HEK293 (cell line): ENCODE data around the gene USP2.

Experiments
- CTCF ChIA-PET: fragments of 350-600 bp; formaldehyde crosslinking; extraction: SDS; loops from one replicate; lab custom pipeline; 2021; ENCODE audit warnings: antibody characterized with exemption; lab: Yijun Ruan, JAX
- POLR2A ChIA-PET: fragments of 300-600 bp; formaldehyde crosslinking; extraction: SDS; loops from one replicate; lab custom pipeline; 2020; ENCODE audit warnings: antibody characterized with exemption, inconsistent platforms; lab: Yijun Ruan, JAX
- H3K27ac ChIP-seq: fragments of 200-500 bp; sonication (Bioruptor generic); 2 replicates; pipeline ENCODE4 v1.5.1; 2014; ENCODE audit warnings: low read depth, low read length, control low read depth, inconsistent platforms; ENCODE audit errors: extremely low read depth
- H3K36me3 ChIP-seq, 2 experiments: fragments of 200-500 bp in 1 of 2; sonication (Bioruptor generic) in 1 of 2; 1 replicate in 1 of 2; 2 replicates in 1 of 2; pipeline ENCODE4 v1.5.1; 2014 to 2017; ENCODE audit warnings: inconsistent platforms in 2 of 2, low read length in 2 of 2; ENCODE audit not compliant: control insufficient read depth in 2 of 2, insufficient read depth in 1 of 2
- H3K4me1 ChIP-seq: fragments of 200-500 bp; sonication (Bioruptor generic); 2 replicates; pipeline ENCODE4 v1.5.1; 2014; ENCODE audit warnings: mild to moderate bottlenecking, low read length, inconsistent platforms; ENCODE audit not compliant: control insufficient read depth, insufficient read depth
- H3K4me3 ChIP-seq: 2 replicates; pipeline ENCODE4 v1.5.1; 2011; ENCODE audit warnings: low read depth, mild to moderate bottlenecking, control low read depth, low read length, moderate library complexity
- H3K9me3 ChIP-seq: fragments of 200-500 bp; sonication (Bioruptor generic); 2 replicates; pipeline ENCODE4 v1.5.1; 2014; ENCODE audit warnings: low read depth, low read length, inconsistent platforms; ENCODE audit not compliant: control insufficient read depth, insufficient read depth
- HOXD13 ChIP-seq: sonication (generic); formaldehyde crosslinking; IDR thresholded peaks from 2 replicates; pipeline ENCODE4 v1.8.0; 2022; ENCODE audit warnings: missing genetic modification reagents, borderline replicate concordance
- OVOL3 ChIP-seq: fragments of 450-650 bp; formaldehyde crosslinking; IDR thresholded peaks from 2 replicates; pipeline ENCODE4 v1.5.1; 2016; ENCODE audit warnings: missing biosample characterization, missing genetic modification characterization
- REST ChIP-seq: fragments of 450-650 bp; formaldehyde crosslinking; IDR thresholded peaks from 2 replicates; pipeline ENCODE4 v1.5.1; 2016; ENCODE audit warnings: missing biosample characterization, missing genetic modification characterization
- SP7 ChIP-seq: fragments of 450-650 bp; formaldehyde crosslinking; IDR thresholded peaks from 2 replicates; pipeline ENCODE4 v1.5.1; 2016; ENCODE audit warnings: missing biosample characterization, missing genetic modification characterization
- WT1 ChIP-seq: fragments of 450-650 bp; formaldehyde crosslinking; IDR thresholded peaks from 2 replicates; pipeline ENCODE4 v1.5.1; 2016; ENCODE audit warnings: missing biosample characterization, missing genetic modification characterization
- YY1 ChIP-seq: fragments of 450-650 bp; formaldehyde crosslinking; IDR thresholded peaks from 2 replicates; pipeline ENCODE4 v1.5.1; 2018; ENCODE audit warnings: missing biosample characterization, missing genetic modification characterization
- ZBTB26 ChIP-seq: fragments of 450-650 bp; formaldehyde crosslinking; optimal IDR thresholded peaks from 2 replicates; pipeline ENCODE3; 2016; ENCODE audit warnings: missing biosample characterization, mild to moderate bottlenecking, missing genetic modification characterization
- ZIC2 ChIP-seq: fragments of 450-650 bp; formaldehyde crosslinking; IDR thresholded peaks from 2 replicates; pipeline ENCODE4 v1.5.1; 2016; ENCODE audit warnings: missing biosample characterization, missing genetic modification characterization
- ZNF184 ChIP-seq: fragments of 450-650 bp; IDR thresholded peaks from 2 replicates; pipeline ENCODE4 v1.5.1; 2018; ENCODE audit warnings: missing biosample characterization, mild to moderate bottlenecking, missing genetic modification characterization
- ZNF23 ChIP-seq: fragments of 450-650 bp; formaldehyde crosslinking; IDR thresholded peaks from 2 replicates; pipeline ENCODE4 v1.5.1; 2016; ENCODE audit warnings: missing biosample characterization, missing genetic modification characterization, borderline replicate concordance
- ZNF292 ChIP-seq: fragments of 450-650 bp; formaldehyde crosslinking; IDR thresholded peaks from 2 replicates; pipeline ENCODE4 v1.5.1; 2016; ENCODE audit warnings: low read depth, missing biosample characterization, missing genetic modification characterization, borderline replicate concordance
- ZNF302 ChIP-seq: fragments of 450-650 bp; formaldehyde crosslinking; IDR thresholded peaks from 2 replicates; pipeline ENCODE4 v1.5.1; 2016; ENCODE audit warnings: missing biosample characterization, missing genetic modification characterization, low read depth
- ZNF341 ChIP-seq: fragments of 450-650 bp; formaldehyde crosslinking; IDR thresholded peaks from 2 replicates; pipeline ENCODE4; 2016; ENCODE audit warnings: low read depth, missing biosample characterization, missing genetic modification characterization
- ZNF398 ChIP-seq: fragments of 450-650 bp; formaldehyde crosslinking; IDR thresholded peaks from 2 replicates; pipeline ENCODE4 v1.5.1; 2017; ENCODE audit warnings: missing biosample characterization, missing genetic modification characterization
- ZNF404 ChIP-seq: fragments of 450-650 bp; formaldehyde crosslinking; IDR thresholded peaks from 2 replicates; pipeline ENCODE4 v1.5.1; 2017; ENCODE audit warnings: missing biosample characterization, missing genetic modification characterization
- ZNF600 ChIP-seq: fragments of 450-650 bp; formaldehyde crosslinking; IDR thresholded peaks from 2 replicates; pipeline ENCODE4 v1.5.1; 2016; ENCODE audit warnings: missing biosample characterization, missing genetic modification characterization
- ZNF623 ChIP-seq: fragments of 450-650 bp; formaldehyde crosslinking; IDR thresholded peaks from 2 replicates; pipeline ENCODE4 v1.5.1; 2016; ENCODE audit warnings: missing biosample characterization, missing genetic modification characterization
- ZNF658 ChIP-seq: fragments of 450-650 bp; formaldehyde crosslinking; IDR thresholded peaks from 2 replicates; pipeline ENCODE4; 2016; ENCODE audit warnings: missing biosample characterization, missing genetic modification characterization
- ZNF692 ChIP-seq: fragments of 450-650 bp; formaldehyde crosslinking; IDR thresholded peaks from 2 replicates; pipeline ENCODE4 v1.5.1; 2016; ENCODE audit warnings: missing biosample characterization, missing genetic modification characterization

The USP2 gene

GRCh38 chr11:119377961-119378667 is 3.4 kb downstream of the USP2 start:
- Histone ChIP-seq H3K36me3 (no peaks in the 10 kb centered on the region), H3K27ac (no peak overlapping the region), H3K9me3 (no peaks in the 10 kb centered on the region), H3K4me3 (no peak overlapping the region), H3K4me1 (no peaks in the 10 kb centered on the region; the same call in 1 of the 2 replicates)
- POLR2A ChIA-PET, result interaction anchor here (0.9 to 1.6 kb wide), 4 partner anchors 17 to 60 kb away, joined by 3 to 9 read pairs (median 4); no protein-coding TSS in a partner anchor
- CTCF ChIA-PET, result interaction anchor here (1.1 to 13.7 kb wide), 6 partner anchors 16 to 56 kb away, joined by 3 to 160 read pairs (median 4); partner anchors contain the start of gene RNF26
- no peak for TF ChIP-seq ZNF398
- no peak for TF ChIP-seq WT1 (tag by site-specific recombination)
- no peak for TF ChIP-seq ZNF302 (tag by site-specific recombination)
- no peak for TF ChIP-seq ZNF692 (tag by site-specific recombination)
- no peak for TF ChIP-seq ZNF184 (tag by site-specific recombination)
- TF ChIP-seq ZBTB26 (tag by site-specific recombination), result no peak
- no peak for TF ChIP-seq ZNF658 (tag by site-specific recombination)
- TF ChIP-seq HOXD13 (CRISPR knock-in tag), result no peak
- TF ChIP-seq ZNF404 (tag by site-specific recombination), result no peak
- TF ChIP-seq YY1 (tag by site-specific recombination), result no peak
- no peak for TF ChIP-seq SP7 (tag by site-specific recombination)
- TF ChIP-seq ZNF23 (tag by site-specific recombination), result no peak
- TF ChIP-seq ZNF292 (tag by site-specific recombination), result no peak
- TF ChIP-seq OVOL3 (tag by site-specific recombination), result no peak
- no peak for TF ChIP-seq ZIC2 (tag by site-specific recombination)
- TF ChIP-seq ZNF341 (tag by site-specific recombination), result no peak

GRCh38 chr11:119377112-119377901 is 4.2 kb downstream of the USP2 start:
- Histone ChIP-seq H3K4me3 (no peak overlapping the region), H3K27ac (no peak overlapping the region), H3K36me3 (no peaks in the 10 kb centered on the region), H3K9me3 (no peaks in the 10 kb centered on the region), H3K4me1 (no peaks in the 10 kb centered on the region; the same call in 1 of the 2 replicates)
- POLR2A ChIA-PET, result interaction anchor here (1.4 to 2.1 kb wide), 2 partner anchors 39 to 60 kb away, joined by 5 to 7 read pairs; partner anchors contain the start of gene MCAM
- CTCF ChIA-PET, result interaction anchor here (0.9 to 13.7 kb wide), 11 partner anchors 10 to 98 kb away, joined by 3 to 160 read pairs (median 4); partner anchors contain the start of gene RNF26
- TF ChIP-seq ZNF600 (tag by site-specific recombination), result 0 out of 2 replicates have a peak, but pooled peaks have one; percentile 36
- TF ChIP-seq REST, result no peak
- no peak for TF ChIP-seq ZNF623 (tag by site-specific recombination)
